RCC 7860 (cell line): Measurements from ENCODE around the gene ZFYVE1.
A peak's percentile ranks its signal among the peaks of the same experiment; 100 is the strongest.
"Not testable (repeated sequence)": the region's sequence is repeated elsewhere in the genome, so short reads cannot be mapped to it uniquely, and the experiment has no call there.

Experiments used
- DNase-seq: peaks from one replicate; pipeline ENCODE4 v3.0.0-alpha.2; 2015; ENCODE audit warnings: low spot score
- FAIRE-seq: peaks from 2 replicates; lab custom pipeline; 2012; peaks lifted over from hg19 to GRCh38; lab: Jason Lieb, UNC

Gene ZFYVE1

DNA sequence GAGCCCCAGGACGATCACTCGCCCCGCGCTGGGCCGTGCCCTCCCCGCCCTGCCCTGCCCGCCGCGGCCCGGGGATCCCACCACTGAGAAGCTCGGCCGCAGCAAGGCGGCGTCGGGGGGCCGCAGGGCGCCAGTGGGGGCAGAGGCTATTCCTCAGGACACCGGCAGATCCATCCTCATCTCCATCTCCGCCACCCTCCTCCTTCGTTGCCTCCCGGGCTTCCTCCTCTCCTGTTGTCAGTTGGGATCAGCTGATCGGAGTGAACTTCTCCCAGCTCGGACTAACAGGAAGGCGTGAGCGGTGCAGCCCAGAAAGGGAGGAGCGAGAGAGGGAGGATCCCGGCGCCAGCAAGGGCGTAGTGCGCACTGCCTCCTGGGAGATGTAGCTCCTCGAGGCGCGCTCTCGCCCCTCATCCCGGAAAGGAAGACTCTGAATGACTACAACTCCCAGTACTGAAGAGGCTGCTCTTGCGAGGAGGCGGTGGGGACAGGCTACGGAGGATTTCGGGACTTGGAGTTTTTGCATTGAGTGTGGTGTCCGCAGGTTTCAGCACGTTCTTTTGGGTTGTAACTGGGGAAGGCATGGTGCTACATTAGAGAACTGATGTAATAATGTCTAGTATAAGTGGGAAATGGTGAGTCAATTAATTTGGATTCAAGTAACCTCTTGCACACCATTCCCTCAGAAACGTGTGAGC lies at the start of gene ZFYVE1:
ZFYVE1 (minus strand) TSS at position 262 of the 698 bp plus-strand sequence. CDS start 2,598 bp downstream, outside the sequence.
- FAIRE-seq (peak; percentile 83), DNase-seq (peak; percentile 87)

- FAIRE-seq: no peak
- DNase-seq: no peak
Measured at GRCh38 chr14:73069585-73069984, 42.7 kb upstream of the ZFYVE1 start.

- FAIRE-seq: no peak
- peak; percentile 4 for DNase-seq
Measured at GRCh38 chr14:73058922-73059673, 32.2 kb upstream of the ZFYVE1 start.

GRCh38 chr14:73058224-73058921 lies 31.5 kb upstream of the ZFYVE1 start, which contains the start of gene RBM25:
RBM25 (plus strand) TSS chr14:73058534; CDS start chr14:73071642, 13,108 bp downstream.
- DNase-seq (peak; percentile 93), FAIRE-seq (peak; percentile 82)

GRCh38 chr14:73057944-73058223 lies 31.0 kb upstream of the ZFYVE1 start:
- FAIRE-seq: no peak
- DNase-seq: no peak

- FAIRE-seq (no peak), DNase-seq (no peak)
Measured at GRCh38 chr14:73055251-73055650, 28.3 kb upstream of the ZFYVE1 start.

DNA sequence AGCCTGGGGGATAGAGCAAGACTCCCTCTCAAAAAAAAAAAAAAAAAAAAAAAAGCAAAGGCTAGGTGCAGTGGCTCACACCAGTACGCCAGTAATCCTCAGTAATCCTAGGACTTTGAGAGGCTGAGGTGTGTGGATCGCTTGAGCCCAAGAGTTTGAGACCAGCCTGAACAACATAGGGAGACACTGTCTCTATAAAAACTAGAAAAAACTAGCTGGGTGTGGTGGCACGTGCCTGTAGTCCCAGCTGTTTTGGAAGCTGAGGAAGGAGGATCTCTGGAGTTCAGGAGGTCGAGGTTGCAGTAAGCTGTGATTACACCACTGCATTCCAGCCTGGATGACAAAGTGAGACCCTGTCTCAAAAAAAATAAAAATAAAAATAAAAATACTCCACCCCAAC lies 22.5 kb upstream of the ZFYVE1 start:
- no peak for DNase-seq

GRCh38 chr14:73047808-73048207 lies 20.9 kb upstream of the ZFYVE1 start:
- no peak for DNase-seq
- no peak for FAIRE-seq

More for the DNA sequence above, 22.5 kb upstream of the ZFYVE1 start:
- no peak for FAIRE-seq

DNA sequence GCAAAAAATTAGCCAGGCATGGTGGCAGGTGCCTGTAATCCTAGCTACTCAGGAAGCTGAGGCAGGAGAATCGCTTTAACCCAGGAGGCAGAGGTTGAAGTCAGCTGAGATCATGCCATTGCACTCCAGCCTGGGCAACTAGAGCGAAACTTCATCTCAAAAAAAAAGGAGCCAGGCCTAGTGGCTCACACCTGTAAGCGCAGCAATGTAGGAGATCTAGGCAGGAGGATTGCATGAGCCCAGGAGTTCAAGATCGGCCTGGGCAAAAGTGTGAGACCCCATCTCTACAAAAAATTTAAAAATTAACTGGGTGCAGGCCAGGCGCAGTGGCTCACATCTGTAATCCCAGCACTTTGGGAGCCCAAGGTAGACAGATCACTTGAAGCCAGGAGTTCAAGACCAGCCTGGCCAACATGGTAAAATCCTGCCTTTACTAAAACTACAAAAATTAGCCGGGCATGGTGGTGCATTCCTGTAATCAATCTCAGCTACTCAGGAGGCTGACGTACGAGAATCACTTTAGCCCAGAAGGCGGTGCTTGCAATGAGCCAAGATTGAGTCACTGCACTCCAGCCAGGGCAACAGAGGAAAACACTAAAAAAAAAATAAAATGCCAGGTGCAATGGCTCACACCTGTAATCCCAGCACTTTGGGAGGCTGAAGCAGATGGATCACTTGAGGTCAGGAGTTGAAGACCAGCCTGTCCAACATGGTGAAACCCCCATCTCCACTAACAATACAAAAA lies 10.0 kb upstream of the ZFYVE1 start:
- DNase-seq: peak; percentile 5
- not testable (repeated sequence) for FAIRE-seq

- no peak for DNase-seq
Measured at GRCh38 chr14:73027984-73028383, 1.1 kb upstream of the ZFYVE1 start.

DNA sequence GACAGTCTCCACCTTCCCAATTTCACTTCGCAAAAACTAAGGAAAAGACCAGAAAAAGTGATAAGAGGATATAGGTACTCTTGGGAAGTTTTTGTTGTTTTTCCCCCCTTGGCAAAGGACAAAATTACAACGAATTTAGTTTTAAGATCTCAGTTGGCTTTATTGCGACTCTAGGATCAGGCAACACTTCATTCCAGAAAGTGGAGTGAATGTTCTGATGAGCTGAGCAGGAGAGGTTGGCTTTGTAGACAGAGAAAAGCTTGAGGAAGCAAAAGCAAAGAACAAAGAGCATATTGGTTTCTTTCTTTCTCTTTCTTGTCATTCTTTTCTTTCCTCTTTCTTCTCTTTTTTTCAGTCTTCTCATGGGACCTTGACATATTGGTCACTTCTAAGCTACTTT lies 640 bp upstream of the ZFYVE1 start:
- no peak for DNase-seq
- FAIRE-seq: no peak

More at GRCh38 chr14:73027984-73028383, 1.1 kb upstream of the ZFYVE1 start:
- FAIRE-seq: no peak

DNA sequence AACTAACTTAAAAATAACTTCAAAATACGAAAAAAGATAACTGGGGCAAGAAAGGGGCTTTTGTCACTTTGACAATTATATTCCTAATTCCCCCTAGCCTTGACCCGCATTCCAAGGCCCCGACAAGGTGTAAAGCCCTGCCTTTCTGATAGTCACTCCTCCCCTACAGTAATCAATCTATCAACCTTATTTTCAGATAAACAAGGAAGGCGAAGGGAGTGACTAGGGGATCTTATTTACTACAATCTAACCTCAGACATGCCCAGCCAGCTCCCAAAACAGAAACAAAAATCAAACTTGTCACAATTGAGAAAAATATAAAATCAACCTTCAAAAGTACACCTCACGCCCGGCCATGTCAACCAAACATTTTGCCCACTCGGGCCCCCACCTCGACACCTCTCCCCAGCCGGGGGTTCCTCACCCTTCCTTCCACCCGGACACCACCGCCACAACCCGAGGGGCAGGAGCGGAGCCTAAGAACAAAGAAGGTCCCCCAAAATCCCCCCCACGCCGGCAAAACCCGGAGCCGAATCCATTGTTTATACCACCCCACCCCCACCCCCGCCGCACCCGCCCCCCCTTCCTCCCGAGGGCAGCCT lies 562 bp downstream of the ZFYVE1 start:
- no peak for DNase-seq
- no peak for FAIRE-seq

DNA sequence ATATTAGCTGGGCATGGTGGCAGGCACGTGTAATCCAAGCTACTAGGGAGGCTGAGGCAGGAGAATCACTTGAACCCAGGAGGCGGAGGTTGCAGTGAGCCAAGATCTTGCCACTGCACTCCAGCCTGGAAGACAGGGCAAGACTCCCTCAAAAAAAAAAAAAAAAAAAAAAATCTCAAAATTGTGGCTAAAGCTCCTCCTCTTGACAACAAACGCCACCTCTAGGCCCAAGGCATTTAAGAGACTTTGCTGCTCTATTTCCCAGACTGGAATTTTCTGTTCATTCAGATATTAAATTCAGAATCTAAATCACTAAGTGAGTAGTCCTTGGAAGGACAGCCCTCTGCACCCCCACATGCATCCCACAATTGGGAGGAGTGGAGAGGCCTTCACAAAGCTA lies 1.4 kb downstream of the ZFYVE1 start:
- DNase-seq: no peak
- FAIRE-seq: no peak

GRCh38 chr14:73022051-73022450 lies 4.9 kb downstream of the ZFYVE1 start:
- no peak for DNase-seq
- no peak for FAIRE-seq

DNA sequence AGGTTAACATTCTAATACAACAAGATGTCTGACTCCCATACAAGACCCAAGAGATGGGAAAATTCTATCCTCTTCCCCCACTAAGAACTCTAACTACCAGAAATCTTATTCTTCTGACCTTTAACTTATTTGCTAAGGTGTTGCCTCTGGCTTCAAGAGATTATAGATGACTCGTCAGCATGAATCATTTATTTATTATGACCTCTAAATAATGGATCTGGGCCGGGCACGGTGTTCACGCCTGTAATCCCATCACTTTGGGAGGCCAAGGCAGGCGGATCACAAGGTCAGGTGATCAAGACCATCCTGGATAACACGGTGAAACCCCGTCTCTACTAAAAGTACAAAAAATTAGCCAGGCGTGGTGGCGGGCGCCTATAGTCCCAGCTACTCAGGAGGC lies 10.9 kb downstream of the ZFYVE1 start:
- not testable (repeated sequence) for DNase-seq, FAIRE-seq

DNA sequence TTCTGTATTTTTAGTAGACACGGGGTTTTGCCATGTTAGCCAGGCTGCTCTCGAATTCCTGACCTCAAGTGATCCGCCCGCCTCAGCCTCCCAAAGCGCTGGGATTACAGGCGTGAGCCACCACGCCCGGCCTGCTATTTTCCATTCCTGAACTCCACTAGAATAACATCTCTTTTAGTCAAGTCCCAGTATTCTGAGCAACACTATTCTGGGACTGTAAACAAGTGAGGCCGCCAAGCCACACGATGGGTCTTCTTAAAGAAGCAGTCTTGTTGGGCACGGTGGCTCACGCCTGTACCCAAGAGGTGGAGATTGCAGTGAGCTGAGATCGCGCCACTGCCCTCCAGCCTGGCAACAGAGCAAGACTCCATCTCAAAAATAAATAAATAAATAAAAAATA lies 11.4 kb downstream of the ZFYVE1 start:
- not testable (repeated sequence) for DNase-seq, FAIRE-seq

DNA sequence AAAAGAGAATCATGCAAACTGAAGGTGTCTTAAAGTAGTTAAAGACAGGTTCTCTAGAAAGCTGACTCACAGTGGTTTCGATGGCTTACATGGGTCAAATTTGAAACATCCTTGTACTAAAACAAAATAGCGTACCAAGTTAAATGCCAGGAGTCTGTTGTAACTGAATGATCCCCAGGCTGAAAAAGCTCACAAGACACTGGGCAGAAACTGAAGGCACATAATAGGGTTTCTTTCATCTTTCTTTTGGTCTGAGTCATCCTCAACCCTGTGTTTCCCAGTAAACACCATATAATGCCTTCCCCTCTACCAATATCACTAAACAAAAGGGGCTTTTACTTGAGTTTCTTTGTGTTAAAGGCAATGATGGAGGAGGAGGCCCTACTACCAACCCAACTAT lies 12.8 kb downstream of the ZFYVE1 start:
- FAIRE-seq: no peak
- DNase-seq: no peak

GRCh38 chr14:73011189-73011588 lies 15.7 kb downstream of the ZFYVE1 start:
- not testable (repeated sequence) for DNase-seq, FAIRE-seq

GRCh38 chr14:73008501-73008900 lies 18.4 kb downstream of the ZFYVE1 start:
- no peak for DNase-seq
- FAIRE-seq: no peak

GRCh38 chr14:73007835-73008234 lies 19.1 kb downstream of the ZFYVE1 start:
- no peak for DNase-seq
- FAIRE-seq: no peak
